Right hindlimb (tissue), 1 donor: ENCODE results near the gene NPRL2.
A peak's percentile ranks its signal among the peaks of the same experiment; 100 is the strongest.

Experiments
- DNase-seq: peaks from one replicate; pipeline ENCODE4 v3.0.0-alpha.2; 2018

NPRL2 gene

GRCh38 chr3:50347187-50347813, 3.3 kb downstream of the NPRL2 start:
- peak; percentile 78 for DNase-seq

GRCh38 chr3:50345586-50346234, 4.9 kb downstream of the NPRL2 start, which contains the start of gene ZMYND10:
Gene ZMYND10, minus strand, starts transcription at chr3:50345732. Its CDS starts 153 bp downstream, at chr3:50345579.
- DNase-seq = peak; percentile 71

- no peak for DNase-seq
These were observed 5.6 kb downstream of the NPRL2 start for GRCh38 chr3:50345008-50345407.

- DNase-seq = no peak
These were observed 7.6 kb downstream of the NPRL2 start for GRCh38 chr3:50342813-50343633.

- DNase-seq = no peak
These were observed 8.5 kb downstream of the NPRL2 start for GRCh38 chr3:50341996-50342650.

GRCh38 chr3:50341537-50341936, 9.0 kb downstream of the NPRL2 start:
- DNase-seq = no peak

GRCh38 chr3:50340448-50341329, 9.9 kb downstream of the NPRL2 start, which contains the start of gene RASSF1:
Gene RASSF1, minus strand, starts transcription at chr3:50340836. Its CDS starts 31 bp downstream, at chr3:50340805.
- DNase-seq = peak; percentile 89

- DNase-seq = no peak
These were observed 10.5 kb downstream of the NPRL2 start for GRCh38 chr3:50340147-50340447.

- DNase-seq = no peak
These were observed 11.0 kb downstream of the NPRL2 start for GRCh38 chr3:50339485-50340146.

- DNase-seq = no peak
These were observed 11.6 kb downstream of the NPRL2 start for GRCh38 chr3:50338965-50339364.

- peak; percentile 100 for DNase-seq
These were observed 13.3 kb downstream of the NPRL2 start for GRCh38 chr3:50337175-50337861.

- no peak for DNase-seq
These were observed 14.0 kb downstream of the NPRL2 start for GRCh38 chr3:50336452-50337174.

GRCh38 chr3:50334339-50335075, 16.1 kb downstream of the NPRL2 start:
- no peak for DNase-seq

- DNase-seq = no peak
These were observed 16.7 kb downstream of the NPRL2 start for GRCh38 chr3:50333744-50334328.

GRCh38 chr3:50331364-50331907, 19.1 kb downstream of the NPRL2 start:
- DNase-seq = no peak

- peak; percentile 21 for DNase-seq
These were observed 20.2 kb downstream of the NPRL2 start for GRCh38 chr3:50330330-50330729.

- peak; percentile 96 for DNase-seq
These were observed 22.5 kb downstream of the NPRL2 start, which contains the start of gene TUSC2 for GRCh38 chr3:50327943-50328691. Gene TUSC2, minus strand, starts transcription at chr3:50328223. Its CDS starts 124 bp downstream, at chr3:50328099.

- peak; percentile 25 for DNase-seq
These were observed 23.4 kb downstream of the NPRL2 start for GRCh38 chr3:50327129-50327528.
